GM19467 (cell line): Measurements from ENCODE around the gene TTC24.

Source experiments
- ATAC-seq: cut with Tn5 transposase; IDR thresholded peaks from one replicate; pipeline ENCODE4 v1.9.1; 2021; ENCODE audit warnings: mild to moderate bottlenecking, moderate library complexity; ENCODE audit not compliant: unreplicated experiment

Gene TTC24

DNA sequence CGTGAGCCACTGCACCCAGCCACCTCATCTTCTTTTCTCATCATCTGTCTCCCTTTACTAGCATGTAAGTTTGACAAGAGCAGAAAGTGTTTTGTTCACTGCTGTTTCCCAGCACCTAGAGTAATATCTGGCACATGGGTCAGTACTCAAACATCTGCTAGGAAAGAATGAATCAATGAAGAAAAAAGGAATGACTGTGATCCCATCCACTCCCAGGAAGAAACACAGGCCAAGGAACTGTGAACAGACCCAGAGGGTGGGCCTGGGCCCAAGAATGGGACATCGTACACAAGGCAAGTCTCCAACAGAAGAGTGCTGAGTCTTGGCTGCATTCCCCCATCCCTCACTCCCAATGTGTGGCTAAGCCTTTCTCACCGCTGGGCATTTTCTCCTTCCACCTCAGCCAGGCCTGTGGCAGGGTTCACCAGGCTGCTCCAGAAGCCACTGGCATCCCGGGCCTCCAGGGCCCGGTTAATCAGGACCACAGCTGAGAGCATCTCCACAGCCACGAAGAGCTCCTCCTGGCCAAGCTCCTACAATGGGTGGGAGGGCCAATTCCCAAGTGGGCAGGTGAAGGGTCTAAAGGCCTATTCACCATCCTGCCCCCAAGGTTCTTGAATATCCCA, 25.6 kb upstream of the TTC24 start:
- ATAC-seq, result no peak

DNA sequence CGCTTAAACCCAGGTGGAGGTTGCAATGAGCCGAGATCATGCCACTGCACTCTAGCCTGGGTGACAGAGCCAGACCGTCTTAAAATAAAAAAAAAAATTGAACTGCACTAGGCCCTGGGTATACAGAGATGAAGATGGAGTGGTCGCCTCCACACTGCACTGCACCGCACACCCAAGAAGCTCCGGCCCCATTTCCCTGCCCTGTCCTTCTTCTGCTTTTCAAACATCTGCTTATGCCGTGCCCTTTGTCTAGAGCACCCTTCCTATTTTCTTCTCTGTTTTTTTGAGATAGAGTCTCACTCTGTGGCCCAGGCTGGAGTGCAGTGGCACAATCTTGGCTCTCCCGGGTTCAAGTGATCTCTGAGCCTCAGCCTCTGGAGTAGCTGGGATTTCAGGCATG, 24.6 kb upstream of the TTC24 start:
- no peak for ATAC-seq

DNA sequence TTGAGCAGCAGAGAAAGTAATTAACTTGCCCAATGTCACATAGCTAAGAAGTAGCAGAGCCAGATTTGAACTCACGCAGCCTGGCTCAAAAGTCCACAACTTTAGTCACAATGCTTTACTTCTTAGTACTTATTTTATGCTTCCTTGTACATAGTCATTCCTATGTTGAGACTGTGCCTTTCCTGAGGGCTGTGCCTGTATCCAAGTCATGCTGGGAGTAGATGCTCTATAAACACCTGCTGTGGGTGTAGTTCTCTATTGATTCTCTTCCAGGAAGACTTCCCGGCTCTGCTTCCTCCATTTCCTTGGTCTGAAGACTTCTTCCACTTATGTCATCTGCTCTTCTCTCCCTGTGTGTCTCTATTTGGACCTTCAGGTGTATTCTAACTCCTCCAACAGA, 23.8 kb upstream of the TTC24 start:
- no peak for ATAC-seq

DNA sequence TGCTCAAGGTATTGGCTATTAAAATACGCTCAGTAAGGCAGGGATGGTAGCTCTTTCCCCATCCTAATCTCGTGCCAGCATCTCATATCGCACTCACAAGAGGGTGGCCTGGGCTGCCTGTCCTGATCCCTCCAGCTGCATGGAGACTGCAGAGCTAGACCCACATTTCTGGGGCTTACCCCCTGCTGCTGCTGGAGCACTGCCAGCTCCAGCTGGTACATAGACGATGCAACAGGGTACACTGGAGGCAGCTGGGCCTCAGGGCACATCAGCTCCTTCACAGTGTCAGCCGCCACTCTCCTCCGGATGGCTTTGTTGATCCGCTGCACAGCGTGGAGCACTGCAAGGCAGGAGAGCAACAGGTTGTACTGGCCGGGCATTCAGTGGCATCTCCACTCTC, 23.2 kb upstream of the TTC24 start:
- no peak for ATAC-seq

DNA sequence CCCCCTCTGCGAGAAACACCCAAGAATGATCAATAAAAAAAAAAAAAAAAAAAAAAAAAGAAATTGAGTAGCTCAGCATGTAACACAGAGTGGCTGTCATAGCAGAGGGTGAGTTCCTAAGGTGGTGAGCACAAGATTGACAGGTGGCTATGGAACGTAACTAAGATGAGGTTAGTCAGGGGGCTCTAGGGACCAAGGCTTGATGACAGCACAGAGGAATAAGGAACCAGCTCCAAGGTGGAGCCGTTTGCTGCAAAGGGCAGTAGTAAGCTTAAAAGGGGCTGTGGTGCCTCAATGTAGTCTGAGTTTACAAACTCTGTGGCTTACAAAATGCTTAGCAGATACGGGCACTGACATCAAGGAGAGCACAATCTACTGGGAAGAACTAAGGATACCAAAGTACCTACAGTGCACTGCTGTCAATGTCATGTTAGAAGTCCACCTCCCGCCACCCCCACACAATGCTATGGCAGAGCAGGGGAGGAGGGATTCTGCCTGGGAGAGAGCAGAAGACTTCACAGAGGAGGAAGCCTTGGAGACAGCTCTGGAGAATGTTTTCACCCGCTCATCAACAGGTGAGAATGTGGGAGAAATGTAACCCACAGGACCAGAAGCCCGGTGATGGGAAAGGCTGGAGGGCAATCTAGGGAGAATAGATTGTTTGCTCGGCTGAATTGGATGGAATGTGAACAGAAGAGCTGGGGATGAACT, 20.3 kb upstream of the TTC24 start:
- no peak for ATAC-seq

DNA sequence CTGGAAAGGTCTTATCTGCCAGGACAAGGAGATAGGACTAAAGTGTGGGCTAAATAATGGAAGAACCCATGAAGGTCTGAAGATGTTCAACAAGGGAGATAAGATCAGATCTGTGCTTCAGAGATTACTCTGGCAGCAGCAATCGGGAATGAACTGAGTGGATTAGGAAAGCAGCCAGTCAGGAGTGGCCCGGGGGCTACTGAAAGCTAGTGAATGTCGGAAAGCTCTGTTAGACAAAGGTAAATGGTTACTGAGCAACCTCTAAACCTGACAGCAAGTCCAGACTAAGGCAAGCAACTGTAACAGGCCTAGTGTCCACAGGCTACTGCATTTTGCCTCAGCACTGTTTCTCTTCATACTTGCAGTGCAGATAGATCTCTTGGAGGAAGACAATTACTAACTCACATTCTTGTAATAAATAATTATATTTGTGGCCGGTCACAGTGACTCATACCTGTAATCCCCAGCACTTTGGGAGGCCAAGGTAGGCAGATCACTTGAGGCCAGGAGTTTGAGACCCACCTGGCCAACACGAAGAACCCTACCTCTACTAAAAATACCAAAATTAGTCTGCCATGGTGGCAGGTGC, 19.6 kb upstream of the TTC24 start:
- no peak for ATAC-seq

DNA sequence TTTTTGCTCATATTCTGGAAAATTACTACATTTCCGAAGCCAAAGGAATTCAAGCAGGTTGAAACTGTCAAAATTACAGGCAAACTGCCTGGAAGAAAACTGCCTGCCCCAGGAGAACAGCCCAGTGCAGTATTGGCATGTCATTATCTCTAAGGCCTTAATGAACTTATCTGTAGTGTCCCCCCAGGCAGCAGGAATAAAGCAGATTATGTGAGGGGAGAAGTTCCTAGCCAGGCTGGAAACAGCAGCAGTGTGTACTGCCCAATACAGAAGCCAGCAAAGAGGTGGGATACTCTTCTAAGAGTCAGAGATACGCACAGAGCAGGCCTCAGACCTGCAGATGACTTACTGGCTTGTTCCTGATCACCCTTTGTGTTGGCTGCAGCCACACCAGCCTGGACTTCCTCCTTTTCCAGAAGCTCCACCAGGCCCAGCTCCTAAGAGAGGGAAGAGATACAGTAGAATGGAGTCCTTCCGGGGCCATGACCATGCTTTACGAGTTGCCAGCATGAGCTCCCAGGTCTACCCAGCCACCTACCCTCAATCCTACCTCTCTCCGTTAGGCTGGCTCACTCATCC, 18.8 kb upstream of the TTC24 start:
- ATAC-seq, result no peak

DNA sequence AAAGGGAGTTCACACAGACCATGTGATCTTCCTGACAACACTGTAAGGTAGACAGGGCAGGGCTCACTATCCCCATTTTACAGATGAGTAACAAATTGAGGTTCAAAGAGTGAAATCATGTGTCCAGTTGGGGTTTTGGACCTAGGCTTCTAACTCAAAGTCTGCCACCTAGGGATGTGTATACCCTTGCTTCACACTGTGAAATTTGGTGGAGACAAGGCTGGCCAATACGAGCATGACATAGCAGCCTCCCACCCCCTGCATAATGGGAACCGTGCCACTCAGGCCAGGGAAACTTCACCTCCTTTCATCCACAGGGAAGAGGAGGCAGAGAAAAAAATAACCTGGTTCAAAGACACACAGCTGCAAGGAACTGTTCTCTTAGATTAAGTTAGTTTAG, 14.0 kb upstream of the TTC24 start:
- ATAC-seq, result no peak

DNA sequence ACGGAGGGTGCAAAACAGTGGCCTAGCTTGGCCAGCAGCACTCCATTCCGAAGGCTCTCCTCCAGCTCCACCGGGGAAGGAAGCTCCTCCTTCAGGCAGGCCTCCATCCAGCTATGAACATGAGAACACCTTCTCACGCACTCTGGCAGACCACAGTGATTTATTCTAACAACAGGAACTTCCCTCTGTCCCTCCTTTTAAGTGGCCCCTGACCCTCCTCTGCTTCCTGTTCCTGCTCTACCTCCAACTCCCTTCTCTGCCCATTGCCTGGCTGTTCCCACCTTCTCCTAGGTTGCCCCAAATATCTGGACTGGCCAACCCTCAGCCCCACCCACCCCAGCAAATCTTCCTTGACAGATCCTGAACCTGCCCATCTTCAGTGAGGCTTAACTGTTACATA, 13.1 kb upstream of the TTC24 start:
- ATAC-seq, result no peak

DNA sequence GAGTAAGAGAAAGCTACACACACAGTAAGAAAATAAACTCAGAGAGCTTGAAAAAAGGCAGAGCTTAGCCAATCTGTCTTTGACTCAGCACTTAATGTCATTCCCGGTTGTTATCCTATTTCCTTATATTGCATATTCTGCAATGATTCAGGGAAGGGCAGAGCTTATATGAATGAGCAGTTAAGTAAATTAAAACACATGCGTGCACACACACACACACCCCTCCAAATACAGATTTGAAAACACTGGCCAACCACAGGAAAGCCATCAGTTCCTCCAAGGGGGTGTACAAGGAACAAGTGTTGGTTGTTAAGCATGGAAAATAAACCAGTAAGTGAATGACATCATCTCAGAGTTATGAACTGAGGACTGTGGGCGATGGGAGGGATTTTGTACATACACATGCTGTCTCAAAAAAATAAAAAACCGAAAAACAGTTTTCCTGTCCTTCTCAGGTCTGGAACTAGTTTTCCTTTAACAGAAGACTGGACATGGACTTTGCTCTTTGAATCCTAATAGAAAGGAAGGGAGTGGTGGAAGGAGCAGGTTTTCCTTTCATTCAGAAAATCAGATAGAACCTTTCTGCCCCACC, 8.2 kb upstream of the TTC24 start:
- ATAC-seq, result no peak

DNA sequence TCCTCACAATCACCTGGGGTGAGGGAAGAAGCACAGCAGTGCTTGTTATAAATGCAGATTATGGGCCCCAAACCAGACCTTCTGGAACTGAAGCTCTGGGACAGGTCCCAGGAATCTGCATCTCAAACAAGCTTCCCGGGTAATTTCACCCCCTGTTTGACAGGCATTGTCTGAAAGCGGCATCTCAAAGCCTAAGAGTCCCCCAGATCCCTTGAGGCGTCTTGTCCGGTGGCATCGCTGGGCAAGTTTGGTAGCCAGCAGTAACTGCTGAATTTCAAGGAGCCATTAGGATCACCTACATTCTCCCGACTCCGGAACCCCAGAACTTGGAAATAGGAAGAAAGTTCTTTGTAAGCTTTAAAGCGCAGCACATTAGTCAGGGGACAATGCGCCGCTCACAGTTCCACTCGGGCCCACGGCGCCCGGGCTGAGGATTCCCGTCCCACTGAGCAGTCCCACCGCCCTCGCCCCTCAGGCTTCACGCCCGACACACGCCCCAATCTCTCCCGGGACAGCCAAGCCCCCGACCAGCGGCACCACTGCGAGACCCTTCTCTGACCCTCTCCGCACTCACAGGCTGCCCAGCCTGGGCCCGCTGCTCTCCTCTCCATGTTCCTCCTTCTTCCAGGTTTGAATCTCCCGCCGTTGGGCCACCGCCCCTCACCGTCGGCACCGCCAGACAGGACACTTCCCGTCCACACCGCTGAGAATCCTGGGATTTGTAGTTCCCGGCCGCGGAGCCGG, 7.4 kb upstream of the TTC24 start, which contains the start of gene IQGAP3:
TSS of gene IQGAP3 (minus strand) at position 647 of the 744 bp plus-strand sequence. CDS start at position 611, 36 bp downstream.
- peak; percentile 67 for ATAC-seq

DNA sequence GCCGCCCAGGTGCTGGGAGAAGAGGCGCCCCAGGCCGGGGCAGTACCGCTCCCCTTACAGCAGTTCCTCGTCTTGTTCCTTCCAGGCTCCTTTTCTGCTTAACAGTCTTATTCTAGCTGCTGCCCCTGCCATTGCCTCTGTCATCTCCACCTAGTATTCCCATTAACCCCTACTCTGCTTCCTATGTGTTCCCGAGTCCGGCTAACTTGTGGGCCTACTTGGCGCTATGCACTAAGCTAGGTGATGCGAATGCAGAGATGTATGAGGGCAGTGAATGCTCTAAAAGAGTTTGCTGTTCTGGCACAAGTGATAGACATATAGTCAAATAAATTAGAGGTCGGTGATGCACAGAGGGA, 6.9 kb upstream of the TTC24 start:
- no peak for ATAC-seq

DNA sequence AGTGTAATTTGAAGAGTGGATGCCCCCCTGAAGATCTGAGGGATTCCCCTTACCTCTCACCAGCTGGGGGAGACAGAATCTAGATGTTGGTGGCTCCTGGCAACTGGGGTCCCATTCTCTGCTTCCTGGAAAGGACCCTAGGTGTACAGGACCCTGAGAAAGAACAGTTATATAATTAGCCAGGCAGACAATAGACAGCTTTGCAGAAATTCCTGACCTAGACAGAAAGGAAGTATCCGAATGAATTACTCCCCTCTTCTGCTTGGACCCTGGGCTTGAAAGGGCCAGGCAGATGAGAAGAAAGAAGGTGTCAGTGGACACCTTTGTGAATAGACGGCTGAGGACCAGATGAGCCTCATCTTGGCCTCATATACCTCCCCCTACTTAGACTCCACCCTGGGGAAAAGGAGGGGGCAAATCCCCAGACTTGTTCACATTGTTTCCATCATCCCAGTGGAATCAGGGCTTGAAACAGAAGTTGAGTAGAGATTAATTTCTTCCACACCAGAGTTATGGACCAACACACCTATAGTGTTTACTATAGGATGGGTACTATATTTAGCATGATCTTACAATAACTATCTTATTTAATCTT, 5.4 kb upstream of the TTC24 start:
- no peak for ATAC-seq

DNA sequence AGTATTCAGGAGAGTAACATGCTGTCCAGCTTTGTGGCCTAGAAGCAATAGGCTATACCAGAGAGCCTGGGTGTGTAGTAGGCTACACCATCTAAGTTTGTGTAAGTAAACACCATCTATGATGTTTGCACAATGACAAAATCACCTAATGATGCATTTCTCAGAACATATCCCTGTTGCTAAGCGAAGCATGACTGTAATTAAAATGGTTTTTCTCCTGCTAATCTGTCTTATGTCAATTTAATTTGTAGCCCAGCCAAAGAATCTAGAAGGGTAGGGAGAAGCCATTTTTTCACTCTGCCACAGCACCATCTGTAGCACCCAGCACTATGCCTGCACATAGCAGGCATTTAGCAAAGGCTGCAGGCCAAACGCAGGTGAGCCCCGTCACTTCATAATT, 2.0 kb upstream of the TTC24 start:
- no peak for ATAC-seq

DNA sequence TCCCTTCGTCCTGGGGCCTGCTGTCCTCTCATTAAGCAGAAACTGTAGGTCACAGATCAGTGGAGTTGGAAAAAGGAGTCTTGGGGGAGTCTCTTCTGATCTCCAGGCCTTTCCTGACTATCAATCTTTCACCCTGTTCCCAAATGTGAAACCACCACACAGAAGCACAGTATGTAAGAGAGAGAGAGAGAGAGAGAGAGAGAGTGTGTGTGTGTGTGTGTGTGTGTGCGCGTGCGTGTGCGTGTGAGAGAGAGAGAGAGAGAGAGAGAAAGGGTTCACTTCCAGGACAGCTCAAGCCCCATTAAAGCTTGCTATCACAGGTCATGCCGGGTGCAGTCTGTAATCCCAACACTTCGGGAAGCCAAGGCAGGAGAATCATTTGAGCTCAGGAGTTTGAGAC, 1.5 kb upstream of the TTC24 start:
- ATAC-seq, result no peak

DNA sequence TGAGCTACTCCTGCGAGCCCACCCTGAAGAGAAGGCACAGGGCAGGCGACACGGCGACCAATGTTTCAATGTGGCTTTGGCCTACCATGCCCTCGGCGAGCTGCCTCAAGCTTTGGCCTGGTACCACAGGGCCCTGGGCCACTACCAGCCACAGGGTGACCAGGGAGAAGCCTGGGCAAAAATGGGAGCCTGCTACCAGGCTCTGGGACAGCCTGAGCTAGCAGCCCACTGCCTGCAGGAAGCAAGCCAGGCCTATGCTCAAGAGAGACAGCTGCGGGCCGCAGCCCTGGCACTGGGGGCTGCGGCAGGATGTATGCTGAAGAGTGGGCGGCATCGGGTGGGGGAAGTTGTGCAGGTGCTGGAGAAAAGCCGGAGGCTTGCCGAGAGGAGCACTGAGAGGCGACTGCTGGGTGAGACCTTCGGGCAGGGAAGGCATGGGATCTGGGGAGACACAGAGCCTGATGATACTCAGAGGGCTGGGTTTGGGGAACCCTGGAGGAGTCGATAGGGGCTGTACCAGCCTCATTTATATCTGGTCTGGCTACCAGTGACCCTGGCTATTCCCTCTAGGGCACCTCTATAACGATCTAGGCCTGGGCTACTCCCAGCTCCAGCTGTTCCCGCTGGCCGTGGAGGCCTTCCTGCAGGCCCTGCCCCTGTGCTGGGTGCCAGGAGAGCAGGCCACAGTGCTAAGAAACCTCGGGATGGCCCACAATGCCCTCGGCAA, 2.3 kb downstream of the TTC24 start:
- no peak for ATAC-seq

DNA sequence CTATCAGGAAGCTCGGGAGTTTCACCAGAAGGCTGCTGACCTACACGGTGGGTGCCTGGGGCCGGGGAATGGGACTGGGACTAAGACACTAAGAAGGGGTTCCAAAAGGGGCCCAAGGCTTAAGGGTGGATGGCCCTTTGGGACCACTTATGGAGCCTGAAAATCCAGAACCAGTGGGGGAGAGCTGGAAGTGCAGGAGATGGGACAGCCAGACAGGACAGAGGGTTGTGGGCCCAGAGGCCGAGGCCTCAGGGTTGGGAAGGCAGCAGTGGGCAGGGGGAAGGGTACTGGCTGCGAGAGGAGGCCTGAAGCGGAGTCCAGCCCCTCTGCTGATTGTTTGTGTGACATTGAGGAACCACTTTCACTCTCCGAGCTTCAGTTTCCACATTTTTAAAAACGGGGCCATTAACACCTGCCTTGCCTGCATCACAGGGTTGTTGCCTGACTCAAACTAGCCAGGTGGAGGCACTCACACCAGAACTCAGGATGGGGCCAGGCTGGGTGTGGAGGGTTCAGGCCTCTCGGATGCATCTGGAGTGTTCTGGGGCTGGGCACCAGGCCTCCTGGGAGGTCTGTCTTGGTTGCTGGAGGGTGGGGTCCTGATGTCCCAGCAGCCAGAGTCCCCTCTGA, 3.0 kb downstream of the TTC24 start:
- ATAC-seq, result no peak

DNA sequence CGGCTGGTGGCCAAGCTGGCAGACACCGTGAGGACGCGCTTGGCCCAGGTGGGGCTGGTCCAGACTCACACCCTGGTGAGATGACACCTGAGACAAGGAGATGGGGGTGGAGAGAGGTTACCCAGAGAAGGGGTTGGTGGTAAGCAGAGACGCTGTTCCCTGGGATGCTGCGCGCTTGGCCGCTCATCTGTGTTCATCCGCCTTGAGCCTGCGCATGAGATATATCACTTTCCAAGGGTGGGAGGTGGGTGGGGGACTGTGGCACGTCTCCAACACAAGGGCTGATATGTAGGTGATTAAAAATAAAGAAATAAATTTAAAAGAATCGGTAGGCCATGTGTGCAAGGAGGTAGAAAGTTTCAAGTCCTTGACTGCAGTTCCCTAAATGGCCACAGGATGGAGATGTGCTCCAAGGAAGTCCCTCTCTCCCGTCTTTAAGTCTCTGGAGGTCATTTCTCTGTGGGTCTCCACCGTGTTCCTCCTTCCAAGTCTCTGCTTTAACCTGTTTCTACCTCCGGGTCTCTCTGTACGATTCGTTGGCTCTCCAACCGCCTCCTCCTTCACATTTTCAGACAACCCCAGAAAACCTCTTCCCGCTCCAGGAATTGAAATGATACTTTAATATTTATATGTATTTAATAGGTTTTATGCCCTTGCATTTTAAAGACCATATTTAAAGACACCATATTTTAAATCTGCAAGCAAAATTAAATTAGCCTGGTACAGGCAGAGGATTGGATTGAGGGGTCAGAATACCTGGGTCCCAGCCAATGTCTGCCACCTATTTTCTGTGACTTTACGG, 4.5 kb downstream of the TTC24 start:
- ATAC-seq, result no peak

DNA sequence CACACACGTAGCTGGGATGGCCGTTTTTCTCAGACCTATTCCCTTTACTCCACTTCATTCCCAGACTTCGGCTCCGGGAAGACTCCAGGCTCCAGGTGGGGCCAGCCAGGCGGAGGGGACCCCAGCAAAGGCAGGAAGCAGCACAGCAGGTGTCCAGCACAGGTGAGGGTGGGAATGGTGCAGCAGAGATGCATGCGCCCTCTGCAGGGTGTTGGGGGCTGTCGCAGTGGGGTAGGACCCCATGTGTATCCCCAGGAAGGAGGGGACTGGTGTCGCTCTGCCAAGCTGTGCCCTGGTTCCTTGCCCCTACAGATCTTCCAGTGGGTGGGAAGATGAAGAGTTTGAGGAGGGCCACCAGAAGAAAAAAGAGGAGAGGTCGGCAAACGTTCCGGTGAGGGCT, 5.3 kb downstream of the TTC24 start:
- ATAC-seq, result no peak
